SK-N-SH (cell line): ENCODE results near the gene SLC35F6. TPM values are rescaled to one million over a fixed set of nuclear protein-coding genes. Genes with fewer than 3 reads are reported as not detected.

Experiments
- CTCF ChIA-PET: fragments of 300-600, 350-600 bp; formaldehyde crosslinking; extraction: SDS; loops from one replicate; lab custom pipeline; 2021; lab: Yijun Ruan, JAX
- POLR2A ChIA-PET: fragments of 350-600 bp; sonication (Branson Sonifier 250); formaldehyde crosslinking; extraction: SDS; loops from one replicate; lab custom pipeline; 2020; ENCODE audit warnings: antibody characterized with exemption, inconsistent platforms; lab: Yijun Ruan, JAX
- DNase-seq: peaks from one replicate; pipeline ENCODE4 v3.0.0; 2012
- H2AFZ ChIP-seq: fragments of 200-600 bp; sonication (generic); 2 replicates; pipeline ENCODE4 v1.8.1; 2016; ENCODE audit warnings: antibody characterized with exemption, mild to moderate bottlenecking, low read depth
- H3F3A ChIP-seq: fragments of 200-600 bp; sonication (generic); replicated peaks from 2 replicates; pipeline ENCODE3; 2016; ENCODE audit warnings: antibody characterized with exemption, mild to moderate bottlenecking; ENCODE audit not compliant: insufficient read depth
- H3K27ac ChIP-seq, 2 experiments: fragments of 200-500 bp in 1 of 2; fragments of 200-600 bp in 1 of 2; sonication (Bioruptor generic) in 1 of 2; sonication (generic), shearing (Covaris generic) in 1 of 2; 2 replicates each; pipeline versions ENCODE4 v1.5.1 to v1.6.1; 2014 to 2016; ENCODE audit warnings: low read depth in 2 of 2, inconsistent platforms in 1 of 2, low read length in 1 of 2, mild to moderate bottlenecking in 1 of 2, mixed read lengths in 1 of 2
- H3K27me3 ChIP-seq: fragments of 200-600 bp; sonication (generic), shearing (Covaris generic); 2 replicates; pipeline ENCODE4 v1.6.1; 2016; ENCODE audit warnings: mixed run types; ENCODE audit not compliant: insufficient read depth
- H3K36me3 ChIP-seq, 2 experiments: fragments of 200-500 bp in 1 of 2; fragments of 200-600 bp in 1 of 2; sonication (Bioruptor generic) in 1 of 2; sonication (generic) in 1 of 2; replicated peaks in 1 of 2; 2 replicates each; pipeline versions ENCODE3 to v1.5.1; 2014 to 2016; ENCODE audit warnings: low read length in 1 of 2, mild to moderate bottlenecking in 1 of 2; ENCODE audit not compliant: insufficient read depth in 2 of 2, control insufficient read depth in 1 of 2
- H3K4me1 ChIP-seq, 2 experiments: fragments of 200-500 bp in 1 of 2; fragments of 200-600 bp in 1 of 2; sonication (Bioruptor generic) in 1 of 2; sonication (generic), shearing (Covaris generic) in 1 of 2; 2 replicates each; pipeline versions ENCODE4 v1.5.1 to v1.6.1; 2014 to 2016; ENCODE audit warnings: low read depth in 1 of 2, low read length in 1 of 2, mixed run types in 1 of 2; ENCODE audit not compliant: insufficient read depth in 2 of 2, control insufficient read depth in 1 of 2
- H3K4me2 ChIP-seq: fragments of 200-600 bp; sonication (generic), shearing (Covaris generic); 2 replicates; pipeline ENCODE4 v1.6.1; 2017; ENCODE audit warnings: mixed run types
- H3K4me3 ChIP-seq, 2 experiments: fragments of 200-500 bp in 1 of 2; fragments of 200-600 bp in 1 of 2; sonication (Bioruptor generic) in 1 of 2; sonication (generic), shearing (Covaris generic) in 1 of 2; 2 replicates each; pipeline versions ENCODE4 v1.5.1 to v1.8.1; 2014 to 2016; ENCODE audit warnings: low read depth in 2 of 2, inconsistent platforms in 1 of 2, low read length in 1 of 2, mild to moderate bottlenecking in 1 of 2, mixed read lengths in 1 of 2, moderate library complexity in 1 of 2
- H3K79me2 ChIP-seq: fragments of 200-600 bp; sonication (generic); 2 replicates; pipeline ENCODE4 v1.8.1; 2017; ENCODE audit warnings: mild to moderate bottlenecking; ENCODE audit not compliant: insufficient read depth
- H3K9ac ChIP-seq: fragments of 200-600 bp; sonication (generic); 2 replicates; pipeline ENCODE4 v1.6.1; 2017; ENCODE audit warnings: mixed run types
- H3K9me2 ChIP-seq: fragments of 200-600 bp; sonication (generic); 2 replicates; pipeline ENCODE4 v1.6.1; 2017; ENCODE audit warnings: mixed run types
- H3K9me3 ChIP-seq: fragments of 200-600 bp; sonication (generic); 2 replicates; pipeline ENCODE4 v1.6.1; 2017; ENCODE audit warnings: mixed run types, mild to moderate bottlenecking, moderate library complexity
- H4K20me1 ChIP-seq: fragments of 200-600 bp; sonication (generic); 2 replicates; pipeline ENCODE4 v1.6.1; 2017; ENCODE audit warnings: mild to moderate bottlenecking, mixed run types; ENCODE audit not compliant: insufficient read depth
- ELF1 ChIP-seq: IDR thresholded peaks from 2 replicates; pipeline ENCODE4 v1.4.0; 2012
- EP300 ChIP-seq, 2 experiments: IDR thresholded peaks; 2 replicates each; pipeline versions ENCODE4 v1.4.0 to v1.6.1; 2012; ENCODE audit warnings: borderline replicate concordance in 1 of 2, low read depth in 1 of 2, low read length in 1 of 2
- FOXJ3 ChIP-seq: sonication (generic); formaldehyde crosslinking; IDR thresholded peaks from 2 replicates; pipeline ENCODE4 v1.5.1; 2020; ENCODE audit warnings: mild to moderate bottlenecking, missing genetic modification reagents
- FOXM1 ChIP-seq: IDR thresholded peaks from 2 replicates; pipeline ENCODE4 v1.4.0; 2012; ENCODE audit warnings: low read depth, mild to moderate bottlenecking
- MXI1 ChIP-seq: IDR thresholded peaks from 2 replicates; pipeline ENCODE4 v1.6.1; 2012; ENCODE audit warnings: mild to moderate bottlenecking, low read depth, low read length, improper control_type of control experiment
- RAD21 ChIP-seq: IDR thresholded peaks from 2 replicates; pipeline ENCODE4 v1.6.1; 2012; ENCODE audit warnings: mild to moderate bottlenecking, low read length
- REST ChIP-seq: IDR thresholded peaks from 2 replicates; pipeline ENCODE4 v1.6.1; 2012; ENCODE audit warnings: mild to moderate bottlenecking, low read depth, low read length, moderate library complexity
- RFX5 ChIP-seq: IDR thresholded peaks from 2 replicates; pipeline ENCODE4 v1.6.1; 2012; ENCODE audit warnings: mild to moderate bottlenecking, improper control_type of control experiment, low read length
- RXRA ChIP-seq: IDR thresholded peaks from 2 replicates; pipeline ENCODE4 v1.4.0; 2012; ENCODE audit warnings: low read depth, mild to moderate bottlenecking, borderline replicate concordance
- SIN3A ChIP-seq: IDR thresholded peaks from 2 replicates; pipeline ENCODE4 v1.6.1; 2012; ENCODE audit warnings: low read depth, mild to moderate bottlenecking, low read length, moderate library complexity, borderline replicate concordance
- USF1 ChIP-seq: IDR thresholded peaks from 2 replicates; pipeline ENCODE4 v1.4.0; 2012; ENCODE audit warnings: low read depth, borderline replicate concordance
- WGBS: methylation state at CpG from one replicate; pipeline ENCODE4 v1.1.6; 2017; ENCODE audit warnings: low lambda C conversion rate; 5-methylcytosine and 5-hydroxymethylcytosine counted together
- polyA plus RNA-seq, 3 experiments: library from polyadenylated mRNA; depleted of rRNA; stranded (reverse); fragments of >200 nt; gene quantifications; 2 replicates each; pipeline ENCODE4 v1.2.3, GENCODE V29; 2012

The SLC35F6 gene
- polyA plus RNA-seq, 1 of the 3 experiments (the other 2 are of a cell fraction), result 16.0 TPM

GRCh38 chr2:26807788-26808460, 43.8 kb downstream of the SLC35F6 start:
- Histone ChIP-seq H3K9me3 (no peaks in the 10 kb centered on the region), H3K9me2 (no peaks in the 10 kb centered on the region), H3F3A (peaks cover 18% of the 10 kb centered on the region), H2AFZ (no peak overlapping the region; the same call in 1 of the 2 replicates), H3K27ac (peak overlapping the region in 1 of 2 experiments; percentile 55; a peak in 2 of 4 replicates), H3K4me1 (peaks cover 0 to 6% of the 10 kb centered on the region in 2 experiments; a peak in 2 of 4 replicates), H3K27me3 (no peaks in the 10 kb centered on the region), H3K9ac (no peak overlapping the region), H3K36me3 (no peaks in the 10 kb centered on the region), H4K20me1 (no peaks in the 10 kb centered on the region), H3K4me2 (no peak overlapping the region), H3K79me2 (no peaks in the 10 kb centered on the region), H3K4me3 (no peak overlapping the region)
- DNase-seq, result peak; percentile 75
- CTCF ChIA-PET, result interaction anchor here (1.0 to 1.5 kb wide), 3 partner anchors 39 to 202 kb away, joined by 3 to 4 read pairs (median 4); no protein-coding TSS in a partner anchor
- 56% methylated on average over 2 of the region's 2 CpGs for WGBS
- peak; percentile 28; the same call in 1 of the 2 replicates for TF ChIP-seq SIN3A
- peak; percentile 83 for TF ChIP-seq MXI1
- TF ChIP-seq EP300 (IDR thresholded peaks at IDR 0.05; ENCODE audit: borderline replicate concordance in 1 of 2, low read depth in 1 of 2, low read length in 1 of 2), result no peak
- POLR2A ChIA-PET, result no interaction called here

DNA sequence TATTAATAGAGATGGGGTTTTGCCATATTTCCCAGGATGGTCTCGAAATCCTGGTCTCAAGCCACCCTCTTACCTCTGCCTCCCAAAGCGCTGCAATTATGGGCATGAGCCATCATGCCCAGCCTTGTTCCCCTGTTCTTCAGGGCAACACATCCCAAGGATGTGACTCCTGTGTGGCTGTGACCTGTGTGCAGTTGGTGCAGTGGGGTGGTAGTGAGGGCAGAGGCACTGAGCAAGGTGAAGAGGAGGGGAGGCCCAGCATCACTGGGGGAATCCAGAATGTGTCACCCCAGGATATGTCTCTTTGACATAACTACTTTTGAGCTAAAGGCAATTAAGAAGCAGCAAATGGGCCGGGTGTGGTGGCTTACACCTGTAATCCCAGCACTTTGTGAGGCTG, 45.1 kb downstream of the SLC35F6 start:
- Histone ChIP-seq H2AFZ (no peak overlapping the region), H3K9me3 (no peaks in the 10 kb centered on the region), H3K4me2 (no peak overlapping the region), H3K27ac (no peak overlapping the region), H3K4me3 (no peak overlapping the region), H4K20me1 (no peaks in the 10 kb centered on the region), H3K27me3 (no peaks in the 10 kb centered on the region), H3K79me2 (no peaks in the 10 kb centered on the region), H3K4me1 (peaks cover 0 to 6% of the 10 kb centered on the region in 2 experiments; a peak in 2 of 4 replicates), H3F3A (peaks cover 18% of the 10 kb centered on the region), H3K36me3 (no peaks in the 10 kb centered on the region), H3K9me2 (no peaks in the 10 kb centered on the region), H3K9ac (no peak overlapping the region)
- TF ChIP-seq RAD21, result no peak
- TF ChIP-seq RFX5, result no peak
- TF ChIP-seq FOXJ3 (CRISPR knock-in tag), result no peak
- no peak for TF ChIP-seq FOXM1
- TF ChIP-seq RXRA, result no peak
- no peak for TF ChIP-seq ELF1
- TF ChIP-seq REST, result no peak
- no peak for TF ChIP-seq USF1
- 58% methylated on average over 3 of the region's 3 CpGs for WGBS
- no peak for DNase-seq
- CTCF ChIA-PET, result interaction anchor here (0.5 to 1.5 kb wide), 4 partner anchors 13 to 1477 kb away, joined by 3 to 4 read pairs (median 4); no protein-coding TSS in a partner anchor
- POLR2A ChIA-PET, result no interaction called here
